Caco-2 (cell line): ENCODE results near the gene HOXC13. TPM values are rescaled to one million over a fixed set of nuclear protein-coding genes. Genes with fewer than 3 reads are reported as not detected.

Source experiments
- BruUV-seq: library from RNA; stranded (reverse); fragments of 400-500 nt; replicated peaks from 2 replicates; lab custom pipeline; 2021; lab: Mats Ljungman, UMichigan
- CTCF ChIA-PET: fragments of 300-600 bp; sonication (Branson Sonifier 250); formaldehyde crosslinking; loops from one replicate; lab custom pipeline; 2022; ENCODE audit warnings: antibody characterized with exemption; lab: Charles Lee
- POLR2A ChIA-PET: fragments of 300-600 bp; sonication (Branson Sonifier 250); formaldehyde crosslinking; loops from one replicate; lab custom pipeline; 2022; ENCODE audit warnings: antibody characterized with exemption; lab: Charles Lee
- DNase-seq, 2 experiments: peaks; one replicate each; pipeline versions ENCODE4 v3.0.0 to v3.0.0-alpha.2; 2020 to 2022
- H3K27me3 ChIP-seq: replicated peaks from 2 replicates; pipeline ENCODE4 v1.6.0; 2011; ENCODE audit warnings: low read length; ENCODE audit not compliant: control insufficient read depth, insufficient read depth
- H3K36me3 ChIP-seq: 2 replicates; pipeline ENCODE4 v1.5.1; 2011; ENCODE audit warnings: low read length; ENCODE audit not compliant: control insufficient read depth, insufficient read depth
- H3K4me1 ChIP-seq: fragments of 250-450 bp; sonication (Bioruptor Pico); 2 replicates; pipeline ENCODE4 v1.5.1; 2020; ENCODE audit warnings: mild to moderate bottlenecking
- H3K4me3 ChIP-seq: 2 replicates; pipeline ENCODE4 v1.5.1; 2011; ENCODE audit warnings: low read depth, mild to moderate bottlenecking, control low read depth, low read length
- H3K9me3 ChIP-seq: fragments of 250-450 bp; sonication (Bioruptor Pico); 2 replicates; pipeline ENCODE4 v1.5.1; 2020; ENCODE audit warnings: mild to moderate bottlenecking, moderate library complexity
- H3K27ac Mint-ChIP-seq: one replicate; pipeline ENCODE4 v1.8.0; 2022; ENCODE audit warnings: mixed read lengths; ENCODE audit not compliant: unreplicated experiment
- H3K27me3 Mint-ChIP-seq: one replicate; pipeline ENCODE4 v1.8.0; 2022; ENCODE audit warnings: mixed read lengths; ENCODE audit not compliant: insufficient read depth, unreplicated experiment
- H3K36me3 Mint-ChIP-seq: one replicate; pipeline ENCODE4 v1.8.0; 2022; ENCODE audit warnings: mild to moderate bottlenecking, mixed read lengths; ENCODE audit not compliant: insufficient read depth, unreplicated experiment
- H3K4me1 Mint-ChIP-seq: one replicate; pipeline ENCODE4 v1.8.0; 2022; ENCODE audit warnings: low read depth, mixed read lengths; ENCODE audit not compliant: unreplicated experiment
- H3K4me3 Mint-ChIP-seq: one replicate; pipeline ENCODE4 v1.8.0; 2022; ENCODE audit warnings: mild to moderate bottlenecking, moderate library complexity, mixed read lengths; ENCODE audit not compliant: unreplicated experiment
- H3K9me3 Mint-ChIP-seq: one replicate; pipeline ENCODE4 v1.8.0; 2022; ENCODE audit warnings: mixed read lengths; ENCODE audit not compliant: unreplicated experiment
- intact Hi-C: fragments of 100-400 bp; cut with micrococcal nuclease; formaldehyde crosslinking; loops from one replicate; pipeline ENCODE4 v1.10.0; 2022; ENCODE audit not compliant: unreplicated experiment
- microRNA-seq: library from miRNA; unstranded; fragments of <30 nt; microRNA quantifications from one replicate; pipeline ENCODE4 v1.2.0, GENCODE V29; 2022
- total RNA-seq: library from RNA; stranded (reverse); gene quantifications from 2 replicates; pipeline ENCODE4 v1.2.3, GENCODE V29; 2022
- TF ChIP-seq, protein P1 (sequence below), 2 experiments: fragments of 200-600 bp in 1 of 2; IDR thresholded peaks; 1 replicate in 1 of 2; 2 replicates in 1 of 2; pipeline versions ENCODE4 v1.5.1 to v1.8.0; 2011 to 2022; ENCODE audit warnings: antibody characterized with exemption in 1 of 2, control low read depth in 1 of 2, inconsistent platforms in 1 of 2, low read depth in 1 of 2, low read length in 1 of 2, mild to moderate bottlenecking in 1 of 2, moderate library complexity in 1 of 2; ENCODE audit not compliant: insufficient read depth in 1 of 2, severe bottlenecking in 1 of 2, unreplicated experiment in 1 of 2

Gene HOXC13
- total RNA-seq, 1 experiment from 2014 or later = 6.4 TPM

DNA sequence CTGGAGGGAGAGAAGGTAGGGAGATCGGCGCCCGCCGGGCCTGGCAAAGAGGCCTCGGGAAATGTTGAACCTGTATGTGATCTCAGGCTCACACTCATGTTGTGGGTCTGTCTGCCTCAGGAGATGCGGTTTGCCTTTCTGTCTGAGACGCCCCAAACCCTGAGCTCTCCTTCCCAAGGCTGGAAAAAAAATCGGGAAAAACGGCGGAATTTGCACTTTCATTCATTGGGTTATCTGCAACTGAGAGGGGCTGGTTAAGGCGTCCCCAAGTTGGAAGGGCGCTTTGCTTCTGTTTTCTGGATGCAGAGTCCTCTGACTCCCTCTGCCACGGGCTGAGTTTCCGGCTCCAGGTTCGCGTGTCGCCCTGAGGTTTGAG, 56.4 kb downstream of the HOXC13 start:
- POLR2A ChIA-PET = interaction anchor here (0.6 kb wide), 2 partner anchors 14 to 54 kb away, joined by 3 to 4 read pairs; partner anchors contain the start of gene HOXC8
- Histone ChIP-seq H3K36me3 (no peaks in the 10 kb centered on the region), H3K4me1 (peaks cover 11% of the 10 kb centered on the region), H3K27me3 (no peaks in the 10 kb centered on the region), H3K9me3 (no peaks in the 10 kb centered on the region), H3K4me3 (peak overlapping the region; percentile 63)
- peak overlapping the region; percentile 97 for H3K27ac Mint-ChIP-seq
- H3K36me3 Mint-ChIP-seq = peaks cover 14% of the 10 kb centered on the region
- intact Hi-C loops = no loop called here
- peak overlapping the region; percentile 89 for H3K4me3 Mint-ChIP-seq
- DNase-seq = no peak
- BruUV-seq = TSS peak; percentile 81
- CTCF ChIA-PET = interaction anchor here (0.6 to 1.8 kb wide), 9 partner anchors 10 to 356 kb away, joined by 3 to 9 read pairs (median 5); partner anchors contain the start of gene HOXC10
- TF ChIP-seq, protein P1, sequence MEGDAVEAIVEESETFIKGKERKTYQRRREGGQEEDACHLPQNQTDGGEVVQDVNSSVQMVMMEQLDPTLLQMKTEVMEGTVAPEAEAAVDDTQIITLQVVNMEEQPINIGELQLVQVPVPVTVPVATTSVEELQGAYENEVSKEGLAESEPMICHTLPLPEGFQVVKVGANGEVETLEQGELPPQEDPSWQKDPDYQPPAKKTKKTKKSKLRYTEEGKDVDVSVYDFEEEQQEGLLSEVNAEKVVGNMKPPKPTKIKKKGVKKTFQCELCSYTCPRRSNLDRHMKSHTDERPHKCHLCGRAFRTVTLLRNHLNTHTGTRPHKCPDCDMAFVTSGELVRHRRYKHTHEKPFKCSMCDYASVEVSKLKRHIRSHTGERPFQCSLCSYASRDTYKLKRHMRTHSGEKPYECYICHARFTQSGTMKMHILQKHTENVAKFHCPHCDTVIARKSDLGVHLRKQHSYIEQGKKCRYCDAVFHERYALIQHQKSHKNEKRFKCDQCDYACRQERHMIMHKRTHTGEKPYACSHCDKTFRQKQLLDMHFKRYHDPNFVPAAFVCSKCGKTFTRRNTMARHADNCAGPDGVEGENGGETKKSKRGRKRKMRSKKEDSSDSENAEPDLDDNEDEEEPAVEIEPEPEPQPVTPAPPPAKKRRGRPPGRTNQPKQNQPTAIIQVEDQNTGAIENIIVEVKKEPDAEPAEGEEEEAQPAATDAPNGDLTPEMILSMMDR (IDR thresholded peaks at IDR 0.05; ENCODE audit: insufficient read depth in 1 of 2, low read depth in 1 of 2, low read length in 1 of 2, severe bottlenecking in 1 of 2, unreplicated experiment in 1 of 2) = no peak
- H3K27me3 Mint-ChIP-seq = no peaks in the 10 kb centered on the region
- peaks cover 7% of the 10 kb centered on the region for H3K4me1 Mint-ChIP-seq
- H3K9me3 Mint-ChIP-seq = no peaks in the 10 kb centered on the region

DNA sequence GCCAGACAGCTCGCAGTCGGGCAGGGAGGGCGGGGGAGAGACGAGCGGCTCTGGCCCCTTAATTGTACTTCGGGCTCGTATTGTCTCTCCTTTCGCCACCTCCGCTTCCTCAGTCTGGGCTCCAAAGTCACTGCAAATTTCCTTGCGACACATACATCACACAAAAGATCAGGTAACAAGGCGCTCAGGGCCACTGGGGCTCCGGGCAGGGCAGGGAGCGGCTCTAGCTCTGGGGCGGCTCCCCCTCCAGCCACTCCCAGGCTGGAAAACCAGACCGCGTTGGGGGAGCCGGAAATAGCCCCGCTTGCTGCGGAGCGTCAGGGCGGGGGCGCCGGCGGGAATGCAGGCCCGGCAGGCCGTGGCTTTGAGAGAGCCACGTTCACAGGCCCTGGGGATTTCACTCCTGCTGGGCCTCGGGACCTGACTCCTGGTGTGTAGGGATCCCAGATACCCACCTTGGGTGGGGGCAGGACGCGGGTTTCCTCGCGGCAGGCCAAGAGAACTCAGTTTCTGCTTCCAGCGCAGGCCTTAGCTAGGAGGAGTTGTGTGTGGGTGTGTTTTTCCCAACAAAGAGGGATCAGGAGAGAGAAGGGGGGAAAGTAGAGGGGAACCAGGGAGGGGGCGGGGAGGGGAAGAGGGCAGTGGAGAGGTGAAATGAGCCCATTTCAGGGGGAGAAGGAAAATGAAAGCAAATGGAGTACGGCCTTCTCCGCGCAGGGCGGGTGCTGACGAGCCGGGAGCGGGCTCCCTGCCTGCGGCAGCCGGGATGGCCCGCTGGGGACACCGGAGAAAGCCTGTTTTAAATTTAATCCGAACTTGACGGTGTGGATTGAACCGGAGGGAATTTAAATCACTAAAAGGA, 57.0 kb downstream of the HOXC13 start:
- Histone ChIP-seq H3K9me3 (no peaks in the 10 kb centered on the region), H3K4me1 (peaks cover 6% of the 10 kb centered on the region), H3K27me3 (no peaks in the 10 kb centered on the region), H3K4me3 (peak overlapping the region; percentile 63), H3K36me3 (no peaks in the 10 kb centered on the region)
- CTCF ChIA-PET = interaction anchor here (0.6 to 1.8 kb wide), 10 partner anchors 10 to 357 kb away, joined by 3 to 9 read pairs (median 4); partner anchors contain the start of gene HOXC10
- peak overlapping the region; percentile 97 for H3K27ac Mint-ChIP-seq
- peaks cover 14% of the 10 kb centered on the region for H3K36me3 Mint-ChIP-seq
- peak overlapping the region; percentile 89 for H3K4me3 Mint-ChIP-seq
- TF ChIP-seq, protein P1 (IDR thresholded peaks at IDR 0.05; ENCODE audit: insufficient read depth in 1 of 2, low read depth in 1 of 2, low read length in 1 of 2, severe bottlenecking in 1 of 2, unreplicated experiment in 1 of 2) = no peak
- POLR2A ChIA-PET = interaction anchor here (0.6 kb wide), 2 partner anchors 13 to 55 kb away, joined by 3 to 4 read pairs; partner anchors contain the start of gene HOXC8
- peak; percentile 79 to 80 for DNase-seq
- no peaks in the 10 kb centered on the region for H3K9me3 Mint-ChIP-seq
- peaks cover 1% of the 10 kb centered on the region for H3K4me1 Mint-ChIP-seq
- intact Hi-C loops = no loop called here
- no TSS peak for BruUV-seq
- no peaks in the 10 kb centered on the region for H3K27me3 Mint-ChIP-seq

Small RNAs within 50 kb of the gene (microRNA-seq; reads per million reads assigned to microRNA genes)
- gene MIR196A2 = 252 reads per million, percentile 78 among the genes with 10 or more reads in this experiment

Other genes starting within 250 kb of the HOXC13 start
- gene CALCOCO1, start 211.4 kb upstream of the HOXC13 start, total RNA-seq = 19.3 and 21.4 TPM in 2 replicates
- gene CISTR, start 186.9 kb upstream of the HOXC13 start, total RNA-seq = not detected in 2 replicates
- 9.4 and 10.3 TPM in 2 replicates for gene HOXC12, start 16.1 kb downstream of the HOXC13 start, total RNA-seq
- gene HOXC11, start 34.3 kb downstream of the HOXC13 start, total RNA-seq = 1.7 and 2.2 TPM in 2 replicates
- gene HOTAIR, start 36.1 kb downstream of the HOXC13 start, total RNA-seq = 1.6 and 1.9 TPM in 2 replicates
- 4.0 and 4.5 TPM in 2 replicates for gene HOXC10, start 46.3 kb downstream of the HOXC13 start, total RNA-seq
- gene HOXC9, start 61.3 kb downstream of the HOXC13 start, total RNA-seq = 2.9 and 3.1 TPM in 2 replicates
- 10.8 and 11.3 TPM in 2 replicates for gene HOXC8, start 70.2 kb downstream of the HOXC13 start, total RNA-seq
- 10.2 and 12.1 TPM in 2 replicates for gene HOXC6, start 89.6 kb downstream of the HOXC13 start, total RNA-seq
- 3.4 and 3.6 TPM in 2 replicates for gene HOXC5, start 94.2 kb downstream of the HOXC13 start, total RNA-seq
- 2.9 and 4.1 TPM in 2 replicates for gene HOXC4, start 115.0 kb downstream of the HOXC13 start, total RNA-seq